Limb (tissue), 2 donors: ENCODE results near the gene TRIP11.

Source experiments
- DNase-seq, 2 donors: peaks; one replicate each; pipeline ENCODE4 v3.0.0-alpha.2; 2016; ENCODE audit errors: extremely low spot score in 2 of 2

Gene TRIP11

GRCh38 chr14:92010644-92011043, 29.2 kb downstream of the TRIP11 start:
- no peak for DNase-seq

- DNase-seq = no peak
These were observed 30.3 kb downstream of the TRIP11 start for GRCh38 chr14:92009604-92010003.

GRCh38 chr14:92005019-92005418, 34.8 kb downstream of the TRIP11 start:
- no peak for DNase-seq

DNA sequence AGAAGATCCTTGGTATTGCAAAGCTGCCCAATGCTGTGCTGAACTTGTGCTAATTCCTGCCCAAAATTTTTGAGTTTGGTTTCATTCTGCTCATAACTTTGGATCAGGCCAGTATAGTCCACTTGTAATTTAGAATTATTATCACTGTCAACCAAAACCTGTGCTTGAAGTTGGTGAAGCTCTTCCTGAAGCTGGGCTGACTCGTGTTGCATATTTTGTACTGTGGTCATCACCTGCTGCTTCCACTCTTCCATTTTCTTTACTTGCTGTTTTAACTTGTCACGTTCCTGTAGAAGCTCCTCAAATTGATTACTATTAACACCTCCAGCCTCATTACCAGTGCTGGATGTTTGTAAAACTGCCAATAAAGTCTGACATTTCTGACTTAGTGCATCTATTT, 35.8 kb downstream of the TRIP11 start:
- DNase-seq = no peak

DNA sequence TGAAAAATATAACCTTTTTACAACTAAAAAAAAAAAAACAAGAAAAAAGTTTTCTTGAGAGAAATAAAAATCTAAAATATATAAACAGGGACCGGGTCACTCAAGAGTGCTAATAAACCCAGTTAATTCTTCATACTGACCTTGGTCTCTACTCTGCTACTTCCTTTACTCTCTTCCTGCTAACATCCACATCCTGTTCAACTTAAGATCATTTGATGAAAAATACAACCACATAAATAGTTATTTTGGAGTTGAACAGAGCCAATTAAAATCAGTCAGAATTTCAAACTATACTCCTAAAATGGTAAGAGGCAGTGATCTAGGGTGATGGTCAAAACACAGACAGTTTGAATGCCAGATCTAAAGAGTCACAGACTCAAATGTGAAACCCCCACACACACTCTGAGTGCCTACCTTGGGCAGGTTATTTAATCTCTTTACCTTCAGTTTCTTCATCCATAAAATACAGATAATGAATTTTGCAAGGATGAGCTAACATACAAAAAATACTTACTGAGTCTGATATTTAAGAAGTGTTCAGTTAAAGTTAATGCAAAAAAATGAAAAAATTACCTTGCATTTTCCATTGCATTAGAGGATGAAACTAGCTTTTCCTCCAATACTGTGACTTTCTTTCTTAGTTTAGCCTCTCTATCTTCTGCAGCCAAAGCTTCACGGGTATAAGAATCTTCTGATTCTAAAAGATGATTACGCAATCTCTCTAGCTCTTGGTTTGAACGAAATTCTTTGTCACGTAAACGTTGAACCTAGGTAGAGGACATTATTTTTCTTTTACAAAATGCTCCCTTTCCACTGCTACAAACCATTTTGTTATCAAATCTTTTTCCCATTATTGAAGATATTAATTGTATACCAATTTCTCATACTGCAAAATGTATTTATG, 40.9 kb downstream of the TRIP11 start:
- DNase-seq = no peak

GRCh38 chr14:91997492-91997891, 42.4 kb downstream of the TRIP11 start:
- no peak for DNase-seq

DNA sequence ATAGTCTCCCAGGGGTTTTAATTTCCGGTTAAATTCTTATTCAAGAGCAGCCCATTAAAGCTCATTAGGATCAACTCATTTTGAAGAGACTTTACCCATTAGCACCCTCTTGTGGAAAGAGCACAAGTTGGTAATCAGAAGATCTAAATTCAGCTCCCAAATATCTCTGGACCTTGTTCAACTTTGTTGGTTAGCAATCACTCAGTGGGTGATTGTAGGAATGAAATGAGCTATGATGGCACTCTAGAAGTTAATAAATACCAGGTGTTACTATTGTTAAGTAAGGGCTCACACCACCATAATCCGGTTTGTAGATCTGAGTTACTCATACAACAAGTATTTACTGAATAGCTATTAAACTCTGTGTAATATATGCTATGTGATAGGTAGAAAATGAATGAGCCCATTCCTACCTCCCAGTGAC, 42.9 kb downstream of the TRIP11 start:
- peak in 1 of 2 donors; percentile 54 for DNase-seq

DNA sequence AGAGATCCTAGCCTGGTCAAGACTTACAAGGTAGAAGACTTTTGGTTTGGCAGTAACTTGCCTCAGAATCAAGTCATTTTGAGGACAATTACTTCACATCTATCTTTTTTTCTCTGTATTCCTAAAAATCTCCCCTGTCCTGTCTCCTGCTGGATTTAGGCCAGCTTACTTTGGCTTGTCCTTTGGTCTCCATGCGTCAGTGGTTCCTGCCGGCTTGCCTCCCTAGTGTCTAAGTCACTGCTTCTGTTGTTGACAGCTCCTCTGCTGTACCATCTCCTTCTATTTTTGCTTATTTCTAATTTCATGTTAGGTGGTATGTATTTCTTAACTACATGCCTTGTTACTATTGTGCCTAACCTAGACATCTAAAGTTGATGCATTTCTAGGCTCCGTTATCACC, 52.7 kb downstream of the TRIP11 start:
- DNase-seq = no peak

GRCh38 chr14:91985521-91986255, 54.2 kb downstream of the TRIP11 start:
- DNase-seq = no peak

GRCh38 chr14:91985008-91985407, 54.9 kb downstream of the TRIP11 start:
- DNase-seq = no peak

GRCh38 chr14:91983588-91983987, 56.3 kb downstream of the TRIP11 start:
- peak in 1 of 2 donors; percentile 58 for DNase-seq

DNA sequence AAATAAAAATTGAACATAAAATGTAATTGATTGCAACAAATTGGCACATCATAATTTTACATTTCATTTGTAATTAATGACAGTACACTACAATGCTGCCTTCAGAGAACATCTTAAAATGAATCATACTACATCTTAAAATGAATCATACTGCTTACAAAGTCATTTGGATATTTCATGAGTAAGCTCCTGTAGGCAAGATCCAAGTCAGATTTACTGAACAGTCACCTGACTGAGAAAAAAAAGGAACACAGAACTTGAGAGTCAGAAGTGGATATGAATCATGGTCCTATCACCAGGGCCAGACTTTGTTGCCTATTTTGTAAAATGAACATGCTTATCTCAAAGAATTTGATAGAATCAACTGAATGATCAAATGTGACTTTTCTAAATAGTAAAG, 59.7 kb downstream of the TRIP11 start:
- no peak for DNase-seq

- DNase-seq = no peak
These were observed 62.0 kb downstream of the TRIP11 start for GRCh38 chr14:91977884-91978283.

DNA sequence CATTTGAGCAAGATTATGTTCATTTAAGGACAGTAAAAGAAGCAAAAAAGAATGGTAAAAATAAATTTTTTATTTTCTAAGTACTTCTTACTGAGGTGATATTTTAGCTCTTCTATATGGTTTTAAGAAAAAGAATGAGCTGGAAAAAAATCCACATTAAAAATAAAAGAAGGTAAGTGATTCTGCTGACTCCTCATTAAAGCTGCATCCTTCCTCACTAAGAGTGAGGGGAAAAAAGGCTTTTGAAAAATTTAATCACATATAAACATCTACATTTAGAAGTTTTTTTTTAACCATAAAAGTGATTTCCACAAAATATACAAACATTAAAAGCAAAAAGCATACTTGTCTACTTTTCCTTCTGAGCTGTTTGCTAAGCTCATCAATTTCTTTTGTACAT, 64.1 kb downstream of the TRIP11 start:
- DNase-seq = no peak

DNA sequence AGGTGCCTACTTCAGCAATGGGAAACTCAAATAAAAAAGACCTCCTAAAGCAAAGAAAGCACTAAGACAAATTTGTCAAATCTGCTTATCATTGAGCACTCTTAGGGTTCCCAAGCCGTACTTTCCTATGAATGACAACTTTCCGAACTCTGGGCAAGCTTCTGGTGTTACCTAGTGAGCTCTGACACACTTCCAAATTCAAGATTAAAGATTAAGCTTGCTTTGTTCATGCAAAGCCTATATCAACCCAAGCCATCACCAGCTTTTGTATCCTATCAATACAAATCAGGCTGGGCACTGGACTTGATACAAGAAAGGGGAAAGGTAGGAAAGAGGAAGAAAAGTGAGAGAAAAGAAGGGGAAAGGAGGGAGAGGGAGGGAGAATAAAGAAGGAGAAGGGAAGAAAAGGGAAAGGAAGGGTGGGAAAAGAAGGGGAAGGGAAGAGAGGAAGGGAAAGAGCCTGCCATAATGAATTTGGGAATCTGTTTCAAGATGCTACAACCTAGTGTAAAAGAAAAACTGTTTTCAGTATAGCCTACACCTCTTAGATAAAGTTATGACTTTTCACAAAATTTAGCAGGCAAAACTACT, 68.6 kb downstream of the TRIP11 start:
- DNase-seq = no peak

DNA sequence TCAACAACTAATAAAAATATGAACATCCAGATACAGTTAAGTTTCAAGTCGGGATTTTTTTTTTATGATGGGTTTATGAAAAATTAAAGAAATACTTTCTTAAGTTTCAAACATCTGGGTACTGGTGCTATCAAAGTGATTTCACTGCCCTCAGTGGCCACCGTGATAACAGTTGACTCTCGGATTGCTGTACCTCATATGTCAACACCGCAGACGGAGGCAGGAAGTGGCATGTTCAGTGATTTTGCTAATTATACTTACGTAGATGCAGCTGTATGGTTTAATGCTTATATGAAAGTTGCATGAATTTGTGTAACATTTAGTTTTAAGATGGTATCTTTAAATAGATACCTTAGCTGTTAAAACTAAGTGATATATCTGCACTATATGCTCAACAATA, 71.6 kb downstream of the TRIP11 start:
- DNase-seq = no peak

GRCh38 chr14:91964724-91965123, 75.1 kb downstream of the TRIP11 start:
- DNase-seq = no peak

DNA sequence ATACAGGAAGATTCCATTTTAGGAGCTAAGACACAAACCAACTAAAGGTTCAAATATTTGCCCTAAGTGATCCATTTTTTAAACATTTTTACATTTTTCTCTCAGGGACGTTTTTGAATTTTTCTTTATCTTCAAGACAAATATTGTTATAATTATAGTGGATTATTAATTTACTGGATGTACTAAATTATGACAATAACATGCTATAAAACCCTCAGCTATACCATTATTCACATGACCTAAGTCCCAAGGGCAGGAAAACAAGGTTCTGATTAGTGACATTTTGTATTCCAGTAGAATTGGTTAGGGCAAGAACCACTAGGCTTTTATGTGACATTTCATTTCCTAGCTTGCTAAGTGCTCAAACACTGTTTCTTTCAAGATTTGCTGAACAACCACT, 75.8 kb downstream of the TRIP11 start:
- no peak for DNase-seq

- DNase-seq = no peak
These were observed 76.4 kb downstream of the TRIP11 start for GRCh38 chr14:91963465-91963864.

DNA sequence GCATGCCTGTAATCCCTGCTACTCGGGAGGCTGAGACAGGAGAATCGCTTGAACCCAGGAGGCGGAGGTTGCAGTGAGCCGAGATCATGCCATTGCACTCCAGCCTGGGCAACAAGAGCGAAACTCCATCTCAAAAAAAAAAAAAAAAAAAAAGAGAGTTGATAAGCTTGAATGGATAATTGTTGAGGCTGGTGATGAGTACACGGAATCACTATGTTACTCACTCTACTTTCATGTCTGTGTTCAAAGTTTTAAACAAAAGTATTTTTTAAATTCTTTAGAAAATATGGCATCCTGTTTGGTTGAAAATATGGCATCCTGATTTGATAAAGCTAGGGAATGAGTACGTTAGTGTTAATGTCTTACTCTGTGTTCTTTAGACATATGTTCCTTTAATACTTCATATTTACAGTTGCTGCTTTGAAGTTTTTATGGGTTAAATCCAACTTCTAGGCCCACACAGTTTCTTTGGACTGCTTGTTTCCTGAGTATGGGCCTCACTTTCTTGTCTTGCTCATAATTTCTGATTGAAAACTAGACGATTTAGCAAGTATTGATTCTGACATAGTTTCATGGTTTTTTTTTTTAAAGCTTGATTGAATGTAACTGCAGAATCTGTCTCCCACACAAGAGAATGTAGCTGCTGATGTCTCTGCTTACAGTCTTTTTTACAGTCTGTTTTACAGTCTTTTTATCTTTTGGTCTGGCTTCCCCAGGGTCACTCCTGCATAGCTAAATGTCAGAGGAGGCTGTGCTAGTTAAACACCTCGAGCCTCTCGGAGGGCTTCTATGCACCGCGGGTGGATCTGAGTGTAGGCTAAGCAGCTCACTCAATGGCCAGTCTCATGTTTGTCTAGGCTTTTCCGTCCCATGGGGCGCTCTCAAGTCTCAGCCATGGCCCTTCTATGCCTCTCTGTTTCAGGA, 78.3 kb downstream of the TRIP11 start:
- no peak for DNase-seq

DNA sequence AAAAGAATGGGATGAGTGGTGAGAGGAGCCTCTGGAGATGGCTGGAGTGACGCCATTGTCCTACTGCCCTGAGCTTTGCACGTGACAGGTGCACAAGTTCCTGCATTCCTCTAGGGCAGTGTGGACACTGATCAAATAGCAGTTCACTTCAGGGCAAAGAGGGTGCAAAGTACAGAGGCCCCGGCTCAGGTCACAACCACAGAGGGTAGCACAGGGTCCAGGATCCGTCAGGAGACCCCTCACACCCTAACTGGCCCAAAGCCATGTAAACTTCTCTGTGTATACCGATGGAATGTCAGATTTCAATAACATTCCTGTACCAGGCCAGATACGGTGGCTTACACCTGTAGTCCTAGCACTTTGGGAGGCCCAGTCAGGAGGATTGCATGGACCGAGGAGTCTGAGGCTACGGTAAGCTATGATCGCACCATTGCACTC, 82.0 kb downstream of the TRIP11 start:
- no peak for DNase-seq
